GM23338 (cell line): ENCODE results near the gene GPANK1. TPM values are rescaled to one million over a fixed set of nuclear protein-coding genes. Genes with fewer than 3 reads are reported as not detected.

ENCODE experiments used
- ATAC-seq: fragments of 200-7000 bp; cut with Tn5 transposase; 3 replicates; pipeline ENCODE4 v1.9.1; 2020
- DNase-seq: peaks from one replicate; pipeline ENCODE4 v3.0.0-alpha.2; 2015; ENCODE audit warnings: low spot score
- H2AFZ ChIP-seq: fragments of 200-600 bp; sonication (generic); 2 replicates; pipeline ENCODE4 v1.8.0; 2016; ENCODE audit warnings: antibody characterized with exemption, mild to moderate bottlenecking, moderate library complexity
- H3F3A ChIP-seq: fragments of 200-600 bp; sonication (generic); replicated peaks from 2 replicates; pipeline ENCODE4 v1.8.0; 2017; ENCODE audit warnings: antibody characterized with exemption, mixed run types, low read depth
- H3K27ac ChIP-seq: fragments of 200-600 bp; sonication (generic); 2 replicates; pipeline ENCODE4 v1.6.1; 2016; ENCODE audit warnings: low read depth
- H3K27me3 ChIP-seq: fragments of 200-600 bp; sonication (generic); 2 replicates; pipeline ENCODE4 v1.8.0; 2016; ENCODE audit warnings: mild to moderate bottlenecking, mixed run types, moderate library complexity; ENCODE audit not compliant: insufficient read depth
- H3K36me3 ChIP-seq: fragments of 200-600 bp; sonication (generic); 2 replicates; pipeline ENCODE4 v1.8.0; 2016; ENCODE audit warnings: mild to moderate bottlenecking; ENCODE audit not compliant: insufficient read depth
- H3K4me1 ChIP-seq: fragments of 200-600 bp; sonication (generic); 2 replicates; pipeline ENCODE4 v1.8.0; 2016; ENCODE audit warnings: mild to moderate bottlenecking, moderate library complexity; ENCODE audit not compliant: insufficient read depth
- H3K4me2 ChIP-seq: fragments of 200-600 bp; sonication (generic); 2 replicates; pipeline ENCODE4 v1.7.1; 2017; ENCODE audit warnings: mixed run types
- H3K4me3 ChIP-seq: fragments of 200-600 bp; sonication (generic); 2 replicates; pipeline ENCODE4 v1.6.1; 2016; ENCODE audit warnings: mixed run types
- H3K79me2 ChIP-seq: fragments of 200-600 bp; sonication (generic); replicated peaks from 2 replicates; pipeline ENCODE4 v1.8.0; 2017; ENCODE audit warnings: mild to moderate bottlenecking; ENCODE audit not compliant: insufficient read depth
- H3K9me2 ChIP-seq: fragments of 200-600 bp; sonication (generic); 2 replicates; pipeline ENCODE4 v1.8.0; 2017; ENCODE audit not compliant: insufficient read depth
- H4K20me1 ChIP-seq: fragments of 200-600 bp; sonication (generic); replicated peaks from 2 replicates; pipeline ENCODE4 v1.8.0; 2017; ENCODE audit warnings: mild to moderate bottlenecking; ENCODE audit not compliant: insufficient read depth
- H3K27ac Mint-ChIP-seq: 2 replicates; pipeline ENCODE4 v1.8.0; 2020; ENCODE audit warnings: inconsistent platforms, mild to moderate bottlenecking, moderate library complexity, mixed read lengths
- H3K27me3 Mint-ChIP-seq: 3 replicates; pipeline ENCODE4 v1.8.0; 2022; ENCODE audit warnings: low read depth, mild to moderate bottlenecking, moderate library complexity, mixed read lengths, inconsistent platforms; ENCODE audit not compliant: insufficient read depth, poor library complexity
- H3K36me3 Mint-ChIP-seq: 3 replicates; pipeline ENCODE4 v1.8.0; 2021; ENCODE audit warnings: low read depth, mild to moderate bottlenecking, inconsistent platforms, moderate library complexity, mixed read lengths
- H3K4me1 Mint-ChIP-seq: 3 replicates; pipeline ENCODE4 v1.8.0; 2020; ENCODE audit warnings: mild to moderate bottlenecking, inconsistent platforms, mixed read lengths
- H3K4me3 Mint-ChIP-seq: 3 replicates; pipeline ENCODE4 v1.8.0; 2021; ENCODE audit warnings: moderate library complexity, mild to moderate bottlenecking, inconsistent platforms, mixed read lengths
- H3K9me3 Mint-ChIP-seq: 3 replicates; pipeline ENCODE4 v1.8.0; 2020; ENCODE audit warnings: moderate library complexity, mild to moderate bottlenecking, inconsistent platforms, mixed read lengths
- CREB1 ChIP-seq: fragments of 250-450 bp; sonication (Bioruptor Pico); IDR thresholded peaks from 2 replicates; pipeline ENCODE4 v1.5.0; 2020; ENCODE audit warnings: low read depth, mild to moderate bottlenecking, moderate library complexity
- EZH2 ChIP-seq: fragments of 200-600 bp; sonication (generic); IDR thresholded peaks from one replicate; pipeline ENCODE4 v1.8.0; 2017; ENCODE audit warnings: antibody characterized with exemption, mild to moderate bottlenecking, low read depth; ENCODE audit not compliant: unreplicated experiment
- EZH2phosphoT487 ChIP-seq: fragments of 200-600 bp; sonication (generic); IDR thresholded peaks from one replicate; pipeline ENCODE4 v1.8.1; 2018; ENCODE audit warnings: antibody characterized with exemption; ENCODE audit not compliant: unreplicated experiment
- JUNB ChIP-seq: IDR thresholded peaks from one replicate; pipeline ENCODE4 v1.6.1; 2016; ENCODE audit warnings: antibody characterized with exemption; ENCODE audit not compliant: unreplicated experiment
- NANOG ChIP-seq: IDR thresholded peaks from 2 replicates; pipeline ENCODE4 v1.6.1; 2016; ENCODE audit warnings: antibody characterized with exemption, borderline replicate concordance
- ZNF114 ChIP-seq: fragments of 250-450 bp; sonication (Bioruptor Pico); IDR thresholded peaks from 2 replicates; pipeline ENCODE4 v1.5.0; 2020; ENCODE audit warnings: mild to moderate bottlenecking, moderate library complexity
- ZNF331 ChIP-seq: fragments of 250-450 bp; sonication (Bioruptor Pico); IDR thresholded peaks from 2 replicates; pipeline ENCODE4 v1.5.0; 2020; ENCODE audit warnings: low read depth, mild to moderate bottlenecking, moderate library complexity
- polyA plus RNA-seq: library from polyadenylated mRNA; unstranded; fragments of >200 nt; fragmentation: Nextera tagmentation; extraction: Ambion mirVana; gene quantifications from 2 replicates; pipeline ENCODE4 v1.2.1, GENCODE V29; 2016
- total RNA-seq: library from RNA; depleted of rRNA; stranded (reverse); fragments of >200 nt; shearing (Covaris generic); gene quantifications from 2 replicates; pipeline ENCODE4 v1.2.3, GENCODE V29; 2014
- TF ChIP-seq, protein P1 (sequence below): IDR thresholded peaks from 2 replicates; pipeline ENCODE4 v1.6.1; 2016; ENCODE audit warnings: antibody characterized with exemption

Gene GPANK1
- total and polyA plus RNA-seq, 2 experiments from 2014 or later = 27.1 to 49.2 TPM

DNA sequence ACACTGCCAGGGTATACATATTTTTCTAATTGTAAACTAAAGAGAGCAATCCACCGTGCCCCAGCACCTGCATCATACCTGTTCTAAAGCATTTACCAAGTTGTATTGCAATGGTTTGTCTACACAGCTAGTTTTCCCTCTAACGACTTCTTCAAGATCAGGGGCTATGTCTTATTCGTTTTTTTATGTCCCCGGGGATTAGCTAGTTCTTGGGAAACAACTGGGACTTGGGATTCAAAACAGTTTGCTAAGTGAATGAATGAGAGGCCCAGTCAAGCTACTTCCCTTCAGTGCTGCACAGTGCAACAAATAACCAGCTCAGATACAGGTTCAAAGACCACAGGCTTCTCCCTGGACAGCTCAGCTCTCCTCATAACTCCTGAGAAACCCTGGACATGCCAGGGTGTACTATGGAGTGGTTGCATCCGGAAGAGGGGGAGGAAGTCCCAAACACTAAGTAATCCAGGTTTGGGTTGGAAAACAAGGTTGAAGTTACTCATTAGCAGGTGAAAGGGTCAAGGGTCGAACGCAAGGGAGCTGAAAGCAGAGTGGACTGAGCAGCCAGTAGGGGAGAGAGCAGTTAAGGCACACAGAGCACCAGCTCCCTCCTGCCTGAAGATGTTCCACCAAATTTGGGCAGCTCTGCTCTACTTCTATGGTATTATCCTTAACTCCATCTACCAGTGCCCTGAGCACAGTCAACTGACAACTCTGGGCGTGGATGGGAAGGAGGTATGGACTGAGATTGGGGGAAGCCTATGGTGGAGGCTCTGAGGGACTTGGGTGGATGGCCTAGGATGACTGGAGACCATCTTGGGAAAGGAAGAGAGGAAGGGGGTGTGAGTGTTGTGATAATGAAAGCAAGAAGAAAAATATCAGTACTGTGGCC is 9.2 kb downstream of the GPANK1 start, which contains the start of gene APOM:
APOM (plus strand) TSS at position 546 of the 889 bp plus-strand sequence; CDS start at position 619, 73 bp downstream.
- H3K4me1 Mint-ChIP-seq = peaks cover 35% of the 10 kb centered on the region; the same call in 2 of the 3 replicates
- Histone ChIP-seq H3K4me3 (no peak within 1 kb of the TSS), H3F3A (peaks cover 21% of the 10 kb centered on the region)

DNA sequence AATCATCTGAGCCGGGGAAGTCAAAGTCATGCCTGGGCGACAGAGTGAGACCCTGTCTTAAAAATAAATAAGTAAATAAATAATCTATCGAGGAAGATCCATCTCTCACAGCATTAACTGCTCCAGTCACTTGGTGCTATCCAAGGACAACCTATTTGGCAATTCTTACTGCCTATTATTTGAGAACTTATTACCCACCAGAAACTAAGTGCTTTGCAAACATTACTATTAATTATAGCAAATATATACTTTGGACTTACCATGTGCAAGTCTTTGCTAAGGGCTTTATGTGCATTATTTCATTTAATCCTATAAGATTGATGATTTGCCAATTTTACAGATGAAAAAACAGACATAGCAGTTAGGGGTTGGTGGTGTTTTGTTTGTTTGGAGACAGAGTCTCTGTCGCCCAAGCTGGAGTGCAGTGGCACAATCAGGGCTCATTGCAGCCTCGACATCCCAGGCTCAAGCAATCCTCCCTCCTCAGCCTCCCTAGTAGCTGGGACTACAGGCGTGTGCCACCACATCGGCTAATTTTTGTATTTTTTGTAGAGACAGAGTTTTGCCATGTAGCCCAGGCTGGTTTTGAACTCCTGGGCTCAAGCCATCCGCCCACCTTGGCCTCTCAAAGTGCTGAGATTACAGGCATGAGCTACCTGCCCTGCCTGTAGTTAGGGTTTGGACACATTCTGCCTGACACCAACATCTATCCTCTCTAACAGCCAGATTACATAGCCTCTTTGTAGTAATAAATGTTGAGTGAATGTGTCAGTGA is 10.0 kb downstream of the GPANK1 start:
- peaks cover 12% of the 10 kb centered on the region; the same call in 1 of the 2 replicates for H4K20me1 ChIP-seq
- H2AFZ ChIP-seq = no peak overlapping the region
- no peaks in the 10 kb centered on the region for H3K9me2 ChIP-seq
- H3K4me1 Mint-ChIP-seq = peaks cover 34% of the 10 kb centered on the region; the same call in 2 of the 3 replicates
- peak overlapping the region; percentile 96; the same call in 1 of the 2 replicates for H3K27ac ChIP-seq
- H3K36me3 Mint-ChIP-seq = peaks cover 24% of the 10 kb centered on the region
- H3K36me3 ChIP-seq = peaks cover 11% of the 10 kb centered on the region; the same call in 1 of the 2 replicates
- no peaks in the 10 kb centered on the region for H3K9me3 Mint-ChIP-seq
- DNase-seq (no peak), ATAC-seq (no peak)
- H3F3A ChIP-seq = peaks cover 18% of the 10 kb centered on the region
- H3K4me3 ChIP-seq = no peak overlapping the region
- H3K27ac Mint-ChIP-seq = no peak overlapping the region
- peak overlapping the region; percentile 45; the same call in 2 of the 3 replicates for H3K4me3 Mint-ChIP-seq
- no peaks in the 10 kb centered on the region for H3K27me3 ChIP-seq
- H3K79me2 ChIP-seq = peaks cover 38% of the 10 kb centered on the region
- peaks cover 14% of the 10 kb centered on the region for H3K4me1 ChIP-seq
- peaks cover 24% of the 10 kb centered on the region for H3K27me3 Mint-ChIP-seq
- TF ChIP-seq JUNB (no peak), ZNF114 (CRISPR knock-in tag) (no peak)
- no peak overlapping the region for H3K4me2 ChIP-seq

More for the DNA sequence above, 9.2 kb downstream of the GPANK1 start, which contains the start of gene APOM:
- H3K9me2 ChIP-seq = no peaks in the 10 kb centered on the region
- Mint-ChIP-seq H3K36me3 (peaks cover 20% of the 10 kb centered on the region), H3K27ac (no peak within 1 kb of the TSS), H3K27me3 (peaks cover 30% of the 10 kb centered on the region), H3K4me3 (no peak within 1 kb of the TSS; the same call in 2 of the 3 replicates), H3K9me3 (no peaks in the 10 kb centered on the region)
- TF ChIP-seq EZH2phosphoT487 = no peak
- TF ChIP-seq, protein P1, sequence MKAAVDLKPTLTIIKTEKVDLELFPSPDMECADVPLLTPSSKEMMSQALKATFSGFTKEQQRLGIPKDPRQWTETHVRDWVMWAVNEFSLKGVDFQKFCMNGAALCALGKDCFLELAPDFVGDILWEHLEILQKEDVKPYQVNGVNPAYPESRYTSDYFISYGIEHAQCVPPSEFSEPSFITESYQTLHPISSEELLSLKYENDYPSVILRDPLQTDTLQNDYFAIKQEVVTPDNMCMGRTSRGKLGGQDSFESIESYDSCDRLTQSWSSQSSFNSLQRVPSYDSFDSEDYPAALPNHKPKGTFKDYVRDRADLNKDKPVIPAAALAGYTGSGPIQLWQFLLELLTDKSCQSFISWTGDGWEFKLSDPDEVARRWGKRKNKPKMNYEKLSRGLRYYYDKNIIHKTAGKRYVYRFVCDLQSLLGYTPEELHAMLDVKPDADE = no peak
- TF ChIP-seq EZH2 = no peak
- no peak for TF ChIP-seq CREB1
- TF ChIP-seq ZNF331 (CRISPR knock-in tag) = no peak
- no peak for TF ChIP-seq NANOG
- no peak for TF ChIP-seq ZNF114 (CRISPR knock-in tag)
- DNase-seq (no peak), ATAC-seq (no peak)
- no peak within 1 kb of the TSS for H3K27ac ChIP-seq
- peaks cover 17% of the 10 kb centered on the region for H3K4me1 ChIP-seq
- peaks cover 6% of the 10 kb centered on the region; the same call in 1 of the 2 replicates for H4K20me1 ChIP-seq
- H3K79me2 ChIP-seq = peaks cover 37% of the 10 kb centered on the region
- no peak within 1 kb of the TSS for H2AFZ ChIP-seq
- H3K4me2 ChIP-seq = no peak within 1 kb of the TSS
- H3K36me3 ChIP-seq = peaks cover 4% of the 10 kb centered on the region; the same call in 1 of the 2 replicates
- no peaks in the 10 kb centered on the region for H3K27me3 ChIP-seq
